ENCODE measurements around the gene OR52H1.

OR52H1 gene

GRCh38 chr11:5574654-5575053, 26.3 kb upstream of the OR52H1 start:
- TF ChIP-seq, protein P1, sequence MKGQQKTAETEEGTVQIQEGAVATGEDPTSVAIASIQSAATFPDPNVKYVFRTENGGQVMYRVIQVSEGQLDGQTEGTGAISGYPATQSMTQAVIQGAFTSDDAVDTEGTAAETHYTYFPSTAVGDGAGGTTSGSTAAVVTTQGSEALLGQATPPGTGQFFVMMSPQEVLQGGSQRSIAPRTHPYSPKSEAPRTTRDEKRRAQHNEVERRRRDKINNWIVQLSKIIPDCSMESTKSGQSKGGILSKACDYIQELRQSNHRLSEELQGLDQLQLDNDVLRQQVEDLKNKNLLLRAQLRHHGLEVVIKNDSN (IDR thresholded peaks at IDR 0.05) = no peak
- TF ChIP-seq, protein P2, sequence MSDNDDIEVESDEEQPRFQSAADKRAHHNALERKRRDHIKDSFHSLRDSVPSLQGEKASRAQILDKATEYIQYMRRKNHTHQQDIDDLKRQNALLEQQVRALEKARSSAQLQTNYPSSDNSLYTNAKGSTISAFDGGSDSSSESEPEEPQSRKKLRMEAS (IDR thresholded peaks at IDR 0.05) = no peak

DNA sequence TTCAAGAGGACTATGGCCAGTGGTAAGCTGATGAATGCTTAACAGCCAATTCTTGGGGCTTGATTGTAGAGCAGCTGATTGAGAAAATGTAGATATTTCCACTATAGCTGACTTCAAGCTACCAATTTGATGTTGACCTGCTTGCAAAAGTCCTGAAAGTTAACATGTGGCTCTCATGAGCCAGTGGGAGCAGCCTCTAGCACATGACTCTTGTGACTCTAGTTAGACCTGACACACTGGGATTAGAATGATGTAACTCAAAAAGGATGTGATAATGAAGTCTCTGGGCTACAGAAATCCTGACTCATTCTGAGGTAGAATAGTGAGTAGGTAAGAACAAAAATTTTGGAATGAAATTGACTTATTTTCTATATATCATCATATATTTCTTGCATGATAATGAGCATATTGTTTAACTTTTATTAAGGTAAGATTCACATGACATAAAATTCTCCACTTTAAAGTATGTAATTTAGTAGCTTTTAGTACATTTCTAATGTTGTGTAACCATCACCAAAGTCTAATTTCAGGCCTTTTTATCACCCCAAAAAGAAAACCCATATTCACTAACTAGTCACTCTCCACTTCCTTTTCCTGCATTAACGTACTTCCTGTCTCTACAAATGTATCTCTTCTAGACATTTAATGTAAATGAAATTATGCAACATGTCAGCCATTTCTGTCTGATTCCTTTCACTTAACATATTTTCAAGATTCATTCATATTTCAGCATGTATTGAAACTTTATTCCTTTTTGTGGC, 16.1 kb upstream of the OR52H1 start:
- TF ChIP-seq EP300 (IDR thresholded peaks at IDR 0.05; ENCODE audit: borderline replicate concordance) = no peak
- no peak for TF ChIP-seq FOXM1 (IDR thresholded peaks at IDR 0.05; ENCODE audit: borderline replicate concordance, low read depth)
- TF ChIP-seq TAF1 (IDR thresholded peaks at IDR 0.05; ENCODE audit: low read depth) = no peak
- TF ChIP-seq, protein P1 (IDR thresholded peaks at IDR 0.05) = no peak
- TF ChIP-seq, protein P3, sequence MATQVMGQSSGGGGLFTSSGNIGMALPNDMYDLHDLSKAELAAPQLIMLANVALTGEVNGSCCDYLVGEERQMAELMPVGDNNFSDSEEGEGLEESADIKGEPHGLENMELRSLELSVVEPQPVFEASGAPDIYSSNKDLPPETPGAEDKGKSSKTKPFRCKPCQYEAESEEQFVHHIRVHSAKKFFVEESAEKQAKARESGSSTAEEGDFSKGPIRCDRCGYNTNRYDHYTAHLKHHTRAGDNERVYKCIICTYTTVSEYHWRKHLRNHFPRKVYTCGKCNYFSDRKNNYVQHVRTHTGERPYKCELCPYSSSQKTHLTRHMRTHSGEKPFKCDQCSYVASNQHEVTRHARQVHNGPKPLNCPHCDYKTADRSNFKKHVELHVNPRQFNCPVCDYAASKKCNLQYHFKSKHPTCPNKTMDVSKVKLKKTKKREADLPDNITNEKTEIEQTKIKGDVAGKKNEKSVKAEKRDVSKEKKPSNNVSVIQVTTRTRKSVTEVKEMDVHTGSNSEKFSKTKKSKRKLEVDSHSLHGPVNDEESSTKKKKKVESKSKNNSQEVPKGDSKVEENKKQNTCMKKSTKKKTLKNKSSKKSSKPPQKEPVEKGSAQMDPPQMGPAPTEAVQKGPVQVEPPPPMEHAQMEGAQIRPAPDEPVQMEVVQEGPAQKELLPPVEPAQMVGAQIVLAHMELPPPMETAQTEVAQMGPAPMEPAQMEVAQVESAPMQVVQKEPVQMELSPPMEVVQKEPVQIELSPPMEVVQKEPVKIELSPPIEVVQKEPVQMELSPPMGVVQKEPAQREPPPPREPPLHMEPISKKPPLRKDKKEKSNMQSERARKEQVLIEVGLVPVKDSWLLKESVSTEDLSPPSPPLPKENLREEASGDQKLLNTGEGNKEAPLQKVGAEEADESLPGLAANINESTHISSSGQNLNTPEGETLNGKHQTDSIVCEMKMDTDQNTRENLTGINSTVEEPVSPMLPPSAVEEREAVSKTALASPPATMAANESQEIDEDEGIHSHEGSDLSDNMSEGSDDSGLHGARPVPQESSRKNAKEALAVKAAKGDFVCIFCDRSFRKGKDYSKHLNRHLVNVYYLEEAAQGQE (IDR thresholded peaks at IDR 0.05; ENCODE audit: low read depth) = no peak

DNA sequence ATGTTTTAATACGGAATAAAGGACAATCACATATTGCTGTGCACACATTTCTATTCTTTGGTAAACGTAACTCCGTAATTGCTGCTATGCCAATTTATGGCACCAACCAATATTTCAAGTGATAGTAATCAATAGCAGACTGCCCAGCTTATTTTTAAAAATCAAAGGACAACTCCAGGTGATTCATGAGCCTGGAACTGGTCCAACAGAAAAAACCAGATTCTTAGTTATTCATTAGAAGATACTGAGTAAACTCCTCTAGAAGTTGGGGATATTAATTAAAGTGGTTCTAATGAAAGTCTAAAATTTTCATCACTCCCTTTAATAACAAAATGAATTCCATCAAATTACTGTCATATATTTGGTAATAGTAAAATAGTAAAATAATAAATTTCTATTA, 9.4 kb upstream of the OR52H1 start:
- TF ChIP-seq, protein P1 (IDR thresholded peaks at IDR 0.05) = no peak
- no peak for TF ChIP-seq RAD21 (IDR thresholded peaks at IDR 0.05; ENCODE audit: low read depth)
- TF ChIP-seq EGR1 (IDR thresholded peaks at IDR 0.05) = no peak
- TF ChIP-seq CEBPB (IDR thresholded peaks at IDR 0.05) = no peak
- no peak for TF ChIP-seq EP300 (IDR thresholded peaks at IDR 0.05; ENCODE audit: borderline replicate concordance)

GRCh38 chr11:5556596-5557188, 8.4 kb upstream of the OR52H1 start:
- TF ChIP-seq NFIC (IDR thresholded peaks at IDR 0.05) (no peak), RAD21 (IDR thresholded peaks at IDR 0.05; ENCODE audit: low read depth) (no peak), CREB1 (IDR thresholded peaks at IDR 0.05; ENCODE audit: low read depth) (no peak), EGR1 (IDR thresholded peaks at IDR 0.05) (no peak), FOXM1 (IDR thresholded peaks at IDR 0.05; ENCODE audit: borderline replicate concordance, low read depth) (no peak), YY1 (IDR thresholded peaks at IDR 0.05; ENCODE audit: low read depth) (no peak)
- TF ChIP-seq, protein P2 (IDR thresholded peaks at IDR 0.05) = no peak
- TF ChIP-seq, protein P1 (IDR thresholded peaks at IDR 0.05) = no peak
- TF ChIP-seq, protein P3 (IDR thresholded peaks at IDR 0.05; ENCODE audit: low read depth) = no peak

DNA sequence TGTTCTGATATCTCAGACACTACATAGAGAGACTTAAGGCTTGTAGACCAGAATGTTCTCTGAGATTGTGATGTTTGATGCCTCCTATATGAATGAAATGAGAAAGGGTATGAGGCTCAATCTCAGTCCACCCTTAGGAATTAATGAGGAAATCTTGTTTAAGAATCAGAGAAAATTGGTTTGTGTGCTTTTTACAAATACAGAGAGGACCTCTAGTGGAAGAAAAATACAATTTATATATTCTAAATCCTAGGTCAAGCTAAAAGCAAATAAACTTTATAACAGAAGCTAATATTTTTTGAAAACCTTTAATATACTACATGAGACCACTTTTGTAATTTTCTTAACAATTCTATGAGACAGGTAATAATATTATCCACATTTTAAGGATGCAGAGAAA, 5.0 kb upstream of the OR52H1 start:
- no peak for TF ChIP-seq TAF1 (IDR thresholded peaks at IDR 0.05; ENCODE audit: low read depth)
- no peak for TF ChIP-seq EP300 (IDR thresholded peaks at IDR 0.05; ENCODE audit: borderline replicate concordance)
- TF ChIP-seq TEAD4 (IDR thresholded peaks at IDR 0.05) = no peak
- TF ChIP-seq, protein P1 (IDR thresholded peaks at IDR 0.05) = no peak
- TF ChIP-seq, protein P3 (IDR thresholded peaks at IDR 0.05; ENCODE audit: low read depth) = no peak
- TF ChIP-seq EGR1 (IDR thresholded peaks at IDR 0.05) = no peak

All from Ishikawa (cell line).